Measurements from ENCODE around the gene PLPP4. TPM values are rescaled to one million over a fixed set of nuclear protein-coding genes. Genes with fewer than 3 reads are reported as not detected.

PLPP4 gene
- total and polyA plus RNA-seq, 2 experiments from 2014 or later, result 30.0 to 34.4 TPM

- Histone ChIP-seq H2AFZ (no peak overlapping the region), H3K4me3 (no peak overlapping the region), H3K27me3 (replicated peaks; ENCODE audit: insufficient read depth) (no peaks in the 10 kb centered on the region), H3F3A (ENCODE audit: insufficient read depth) (peaks cover 5% of the 10 kb centered on the region), H3K4me1 (ENCODE audit: insufficient read depth) (peaks cover 10% of the 10 kb centered on the region), H3K79me2 (ENCODE audit: insufficient read depth) (peaks cover 7% of the 10 kb centered on the region; the same call in 1 of the 2 replicates), H3K9ac (no peak overlapping the region), H3K36me3 (ENCODE audit: low read depth) (no peaks in the 10 kb centered on the region), H4K20me1 (ENCODE audit: insufficient read depth) (no peaks in the 10 kb centered on the region), H3K9me3 (ENCODE audit: low read depth) (no peaks in the 10 kb centered on the region), H3K4me2 (ENCODE audit: unreplicated experiment) (no peak overlapping the region), H3K9me2 (ENCODE audit: insufficient read depth) (no peaks in the 10 kb centered on the region), H3K27ac (no peak overlapping the region)
- in situ Hi-C loops (cut with MboI), result no loop called here
- 86 to 97% methylated on average over 2 of the region's 2 CpGs for whole genome bisulfite sequencing, 2 experiments (ENCODE audit: low coverage in 1 of 2, low lambda C conversion rate in 2 of 2, missing lambda C conversion rate in 2 of 2)
- TF ChIP-seq EZH2 (IDR thresholded peaks at IDR 0.05; ENCODE audit: insufficient read depth, poor library complexity, severe bottlenecking) (no peak), EZH2phosphoT487 (IDR thresholded peaks at IDR 0.05; ENCODE audit: insufficient read depth, low read depth) (no peak)
- no peak for DNase-seq
Observed at GRCh38 chr10:120515741-120516140, 58.7 kb downstream of the PLPP4 start.

DNA sequence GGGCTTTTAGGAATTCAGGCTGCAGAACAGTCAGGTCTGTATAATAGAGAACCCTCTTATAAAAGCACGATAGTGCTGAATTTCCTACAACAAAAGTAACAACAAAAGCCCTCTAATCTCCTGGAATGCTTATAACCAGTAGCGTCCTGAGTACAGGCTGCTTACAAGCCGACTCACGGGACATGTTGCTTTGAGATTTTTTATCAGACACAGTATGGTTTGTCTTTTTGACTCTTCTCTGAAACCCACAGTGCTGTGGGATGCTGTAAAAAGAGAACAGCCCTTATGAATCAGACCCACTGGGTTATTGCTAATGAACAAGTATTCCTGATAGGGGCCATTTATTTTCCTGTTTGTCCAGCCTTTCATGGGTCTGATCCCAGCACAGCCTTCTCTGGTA is 59.4 kb downstream of the PLPP4 start:
- WGBS, 2 experiments (ENCODE audit: low coverage in 1 of 2, low lambda C conversion rate in 2 of 2, missing lambda C conversion rate in 2 of 2), result 76 to 85% methylated on average over 4 of the region's 4 CpGs
- H3K4me2 ChIP-seq (ENCODE audit: unreplicated experiment), result no peak overlapping the region
- H3K9ac ChIP-seq, result no peak overlapping the region
- no peak overlapping the region for H2AFZ ChIP-seq
- H3K9me2 ChIP-seq (ENCODE audit: insufficient read depth), result no peaks in the 10 kb centered on the region
- H3F3A ChIP-seq (ENCODE audit: insufficient read depth), result peaks cover 3% of the 10 kb centered on the region
- TF ChIP-seq EZH2phosphoT487 (IDR thresholded peaks at IDR 0.05; ENCODE audit: insufficient read depth, low read depth), result no peak
- TF ChIP-seq EZH2 (IDR thresholded peaks at IDR 0.05; ENCODE audit: insufficient read depth, poor library complexity, severe bottlenecking), result no peak
- DNase-seq, result no peak
- no peaks in the 10 kb centered on the region for H4K20me1 ChIP-seq (ENCODE audit: insufficient read depth)
- H3K27ac ChIP-seq, result no peak overlapping the region
- H3K27me3 ChIP-seq (replicated peaks; ENCODE audit: insufficient read depth), result no peaks in the 10 kb centered on the region
- peaks cover 7% of the 10 kb centered on the region; the same call in 1 of the 2 replicates for H3K79me2 ChIP-seq (ENCODE audit: insufficient read depth)
- in situ Hi-C loops (cut with MboI), result no loop called here
- H3K9me3 ChIP-seq (ENCODE audit: low read depth), result no peaks in the 10 kb centered on the region
- no peaks in the 10 kb centered on the region for H3K36me3 ChIP-seq (ENCODE audit: low read depth)
- no peak overlapping the region for H3K4me3 ChIP-seq
- peaks cover 3% of the 10 kb centered on the region for H3K4me1 ChIP-seq (ENCODE audit: insufficient read depth)

DNA sequence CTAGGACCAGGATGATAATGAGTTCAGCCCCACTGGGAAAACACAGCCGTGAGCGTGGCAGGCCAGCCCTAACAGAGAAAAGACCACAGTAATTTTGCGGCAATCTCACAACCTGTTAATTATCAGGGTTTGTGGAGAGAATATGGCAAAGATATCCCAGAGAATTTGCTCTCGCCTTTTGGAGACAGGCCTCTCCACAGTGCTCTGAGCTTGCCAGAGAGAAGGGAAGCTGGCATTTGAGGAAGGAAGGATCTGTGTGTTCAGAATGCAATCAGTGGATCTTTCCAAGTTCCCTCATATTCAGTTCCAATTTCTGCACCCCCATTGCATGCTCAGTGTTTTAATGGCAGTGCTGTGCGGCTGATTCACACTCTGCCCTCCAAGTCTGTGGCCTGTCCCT is 60.2 kb downstream of the PLPP4 start:
- Histone ChIP-seq H3K9me3 (ENCODE audit: low read depth) (no peaks in the 10 kb centered on the region), H3K4me2 (ENCODE audit: unreplicated experiment) (no peak overlapping the region), H3K4me1 (ENCODE audit: insufficient read depth) (no peaks in the 10 kb centered on the region; the same call in 1 of the 2 replicates), H3K36me3 (ENCODE audit: low read depth) (no peaks in the 10 kb centered on the region), H3F3A (ENCODE audit: insufficient read depth) (no peaks in the 10 kb centered on the region), H4K20me1 (ENCODE audit: insufficient read depth) (no peaks in the 10 kb centered on the region), H3K27me3 (replicated peaks; ENCODE audit: insufficient read depth) (no peaks in the 10 kb centered on the region), H3K79me2 (ENCODE audit: insufficient read depth) (peaks cover 7% of the 10 kb centered on the region; the same call in 1 of the 2 replicates), H2AFZ (no peak overlapping the region), H3K9ac (no peak overlapping the region), H3K27ac (no peak overlapping the region), H3K9me2 (ENCODE audit: insufficient read depth) (no peaks in the 10 kb centered on the region), H3K4me3 (no peak overlapping the region)
- TF ChIP-seq EZH2phosphoT487 (IDR thresholded peaks at IDR 0.05; ENCODE audit: insufficient read depth, low read depth) (no peak), EZH2 (IDR thresholded peaks at IDR 0.05; ENCODE audit: insufficient read depth, poor library complexity, severe bottlenecking) (no peak)
- in situ Hi-C loops (cut with MboI), result no loop called here
- no peak for DNase-seq
- whole genome bisulfite sequencing, 2 experiments (ENCODE audit: low coverage in 1 of 2, low lambda C conversion rate in 2 of 2, missing lambda C conversion rate in 2 of 2), result 83 to 84% methylated on average over 5 of the region's 5 CpGs

DNA sequence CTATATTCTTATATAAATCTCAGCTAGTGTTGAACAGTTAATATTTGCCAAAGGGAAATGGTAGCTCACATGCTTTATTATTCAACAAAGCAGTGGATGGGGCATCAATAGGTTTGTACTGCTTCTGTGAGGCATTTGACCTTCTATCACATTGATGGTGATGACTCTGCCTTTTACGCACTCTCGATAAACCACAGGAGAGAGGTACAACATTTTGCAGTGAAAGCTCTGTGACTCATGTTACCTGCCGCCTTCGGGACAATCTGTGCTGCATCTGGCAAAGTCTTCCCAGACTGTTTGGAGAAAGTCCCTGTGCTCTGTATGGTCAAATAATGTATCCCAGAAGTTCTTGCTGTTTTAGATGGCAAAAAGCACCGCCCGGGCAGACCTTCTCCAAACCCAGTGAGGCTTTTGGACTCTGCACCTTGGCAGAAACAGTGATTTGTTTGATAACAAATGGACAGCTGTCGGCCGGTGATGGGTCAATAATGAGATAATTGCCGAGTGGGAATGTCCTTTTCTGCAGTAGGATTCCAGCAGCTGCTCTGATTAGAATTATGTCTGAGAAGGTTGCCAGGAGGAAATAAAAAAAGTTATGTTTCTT is 61.0 kb downstream of the PLPP4 start:
- H3K9me2 ChIP-seq (ENCODE audit: insufficient read depth), result no peaks in the 10 kb centered on the region
- H3K79me2 ChIP-seq (ENCODE audit: insufficient read depth), result peaks cover 5% of the 10 kb centered on the region; the same call in 1 of the 2 replicates
- no peaks in the 10 kb centered on the region for H3K27me3 ChIP-seq (replicated peaks; ENCODE audit: insufficient read depth)
- DNase-seq, result no peak
- no peaks in the 10 kb centered on the region for H3K9me3 ChIP-seq (ENCODE audit: low read depth)
- no peaks in the 10 kb centered on the region for H3K36me3 ChIP-seq (ENCODE audit: low read depth)
- H3K27ac ChIP-seq, result no peak overlapping the region
- H2AFZ ChIP-seq, result no peak overlapping the region
- in situ Hi-C loops (cut with MboI), result no loop called here
- H3K4me3 ChIP-seq, result no peak overlapping the region
- no peak overlapping the region for H3K9ac ChIP-seq
- H3K4me1 ChIP-seq (ENCODE audit: insufficient read depth), result no peaks in the 10 kb centered on the region
- no peaks in the 10 kb centered on the region for H4K20me1 ChIP-seq (ENCODE audit: insufficient read depth)
- H3K4me2 ChIP-seq (ENCODE audit: unreplicated experiment), result no peak overlapping the region
- no peaks in the 10 kb centered on the region for H3F3A ChIP-seq (ENCODE audit: insufficient read depth)
- TF ChIP-seq EZH2phosphoT487 (IDR thresholded peaks at IDR 0.05; ENCODE audit: insufficient read depth, low read depth) (no peak), EZH2 (IDR thresholded peaks at IDR 0.05; ENCODE audit: insufficient read depth, poor library complexity, severe bottlenecking) (no peak)
- WGBS, 2 experiments (ENCODE audit: low coverage in 1 of 2, low lambda C conversion rate in 2 of 2, missing lambda C conversion rate in 2 of 2), result 93 to 94% methylated on average over 9 of the region's 9 CpGs

Data from GM23248 (cell line).